ENCODE measurements around the gene HLA-B. TPM values are rescaled to one million over a fixed set of nuclear protein-coding genes. Genes with fewer than 3 reads are reported as not detected.
A peak's percentile ranks its signal among the peaks of the same experiment; 100 is the strongest.

Gene HLA-B
- total and polyA plus RNA-seq, 2 of the 8 experiments (the other 6 are each of a cell fraction or from before 2014, with no cell fraction given), result 154 to 233 TPM

DNA sequence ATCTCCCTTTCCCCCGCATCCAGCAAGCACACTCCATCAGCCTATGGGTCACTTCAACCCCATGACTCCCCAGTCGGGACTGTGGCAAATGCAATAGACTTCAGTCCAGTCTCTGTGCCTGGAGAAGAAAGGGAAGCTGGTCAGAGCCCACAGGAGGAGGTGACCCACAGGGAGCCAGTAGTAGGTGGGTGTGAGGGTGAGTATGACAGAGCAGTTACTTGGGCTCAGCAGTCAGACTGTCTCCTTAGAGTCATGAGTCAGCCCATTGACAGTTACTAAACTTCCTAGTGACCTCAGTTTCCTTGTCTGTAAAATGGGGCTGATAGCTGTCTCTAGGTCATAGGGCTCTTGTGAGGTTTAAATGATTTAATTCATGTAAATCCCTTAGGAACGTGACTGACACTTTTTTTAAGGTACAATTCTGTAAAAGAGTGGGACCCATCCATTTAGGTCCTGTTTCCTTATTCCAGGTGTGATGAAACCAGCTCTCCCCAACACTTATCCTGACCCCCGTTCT, 51.2 kb downstream of the HLA-B start:
- peaks cover 8% of the 10 kb centered on the region; the same call in 1 of the 2 replicates for H3K23me2 ChIP-seq (ENCODE audit: low read depth, low read length)
- no peak overlapping the region for H2AK5ac ChIP-seq (ENCODE audit: low read depth, low read length)
- H3K4me3 ChIP-seq (ENCODE audit: extremely low read depth in 1 of 4, insufficient read depth in 2 of 4, low read depth in 3 of 4, low read length in 4 of 4), result no peak overlapping the region
- H3K4me1 ChIP-seq (replicated peaks in 1 of 4; ENCODE audit: control insufficient read depth in 3 of 4, insufficient read depth in 4 of 4, low read length in 3 of 4), result peaks cover 0 to 2% (median 0%) of the 10 kb centered on the region in 4 experiments; a peak in 3 of 7 replicates
- CTCF ChIA-PET (ENCODE audit: partially characterized antibody), result no interaction called here
- no peak overlapping the region for H3K56ac ChIP-seq (replicated peaks; ENCODE audit: insufficient read length, low read depth, low read length)
- H2BK5ac ChIP-seq (ENCODE audit: low read depth, low read length), result no peak overlapping the region
- H3K14ac ChIP-seq (ENCODE audit: insufficient read length), result no peak overlapping the region
- no peak overlapping the region for H3K23ac ChIP-seq (ENCODE audit: insufficient read length)
- H2BK15ac ChIP-seq (ENCODE audit: low read length), result 0 out of 2 replicates have a peak overlapping the region, but pooled peaks have one; percentile 65
- H3K9me3 ChIP-seq (ENCODE audit: insufficient read depth in 2 of 2, low read depth in 1 of 2, low read length in 1 of 2), result no peaks in the 10 kb centered on the region
- no peak overlapping the region for H2BK120ac ChIP-seq (replicated peaks; ENCODE audit: low read depth, low read length)
- H2AFZ ChIP-seq (ENCODE audit: low read length), result no peak overlapping the region
- H3K27me3 ChIP-seq (replicated peaks in 1 of 4; ENCODE audit: control insufficient read depth in 3 of 4, extremely low read depth in 1 of 4, insufficient read depth in 3 of 4, low read length in 3 of 4), result peaks cover 0 to 7% (median 4%) of the 10 kb centered on the region in 4 experiments; a peak in 4 of 7 replicates
- no peak overlapping the region for H3K18ac ChIP-seq (ENCODE audit: extremely low read depth, low read length)
- H4K5ac ChIP-seq (ENCODE audit: insufficient read length, low read depth, low read length), result no peak overlapping the region
- H4K20me1 ChIP-seq (replicated peaks in 1 of 2; ENCODE audit: control insufficient read depth in 1 of 2, insufficient read depth in 2 of 2, low read length in 2 of 2), result no peaks in the 10 kb centered on the region
- H3K4ac ChIP-seq (replicated peaks; ENCODE audit: insufficient read length, low read depth, low read length), result no peak overlapping the region
- H2BK12ac ChIP-seq (ENCODE audit: low read depth, low read length), result no peak overlapping the region
- H4K8ac ChIP-seq (ENCODE audit: extremely low read depth, insufficient read depth, low read length), result no peak overlapping the region
- no peak overlapping the region for H3K27ac ChIP-seq (ENCODE audit: low read depth, low read length)
- H3K4me2 ChIP-seq (ENCODE audit: insufficient read depth in 1 of 2, low read depth in 2 of 2, low read length in 2 of 2), result no peak overlapping the region
- no peaks in the 10 kb centered on the region for H3K79me2 ChIP-seq (ENCODE audit: control insufficient read depth in 1 of 2, insufficient read depth in 2 of 2, low read length in 2 of 2)
- H3K36me3 ChIP-seq (ENCODE audit: control insufficient read depth in 2 of 4, insufficient read depth in 4 of 4, low read length in 3 of 4), result no peaks in the 10 kb centered on the region
- POLR2A ChIA-PET (ENCODE audit: partially characterized antibody), result no interaction called here
- H3K79me1 ChIP-seq (ENCODE audit: low read depth, low read length), result no peaks in the 10 kb centered on the region
- FAIRE-seq, result no peak
- no peak overlapping the region for H2BK20ac ChIP-seq (ENCODE audit: low read length)
- no peak overlapping the region for H4K91ac ChIP-seq (replicated peaks; ENCODE audit: insufficient read length, low read length)
- DNase-seq (ENCODE audit: low read depth in 1 of 2, low spot score in 2 of 2), result no peak
- WGBS, 2 experiments (ENCODE audit: extremely low coverage in 1 of 2, insufficient coverage in 1 of 2, insufficient read length in 1 of 2, insufficient replicate concordance in 2 of 2, low coverage in 1 of 2, low lambda C conversion rate in 2 of 2, missing lambda C conversion rate in 1 of 2), result 88% methylated on average over 4 of the region's 4 CpGs; no CpG with 5 or more reads in 1 of the 2 experiments
- TF ChIP-seq SIX5 (IDR thresholded peaks at IDR 0.05; ENCODE audit: low read depth, low read length) (no peak), KDM4A (IDR thresholded peaks at IDR 0.05; ENCODE audit: low read depth, low read length, severe bottlenecking) (no peak), CTBP2 (IDR thresholded peaks at IDR 0.05; ENCODE audit: borderline replicate concordance, insufficient read depth, insufficient read length, low read length) (no peak), CREB1 (IDR thresholded peaks at IDR 0.05) (no peak), EZH2 (IDR thresholded peaks at IDR 0.05; ENCODE audit: low read depth, low read length, severe bottlenecking) (no peak), SP1 (IDR thresholded peaks at IDR 0.05; ENCODE audit: low read depth, low read length) (no peak), BRCA1 (IDR thresholded peaks at IDR 0.05; ENCODE audit: low read depth, low read length) (no peak)
- no peak overlapping the region for H3K9ac ChIP-seq (replicated peaks in 1 of 4; ENCODE audit: extremely low read depth in 1 of 4, low read depth in 3 of 4, low read length in 3 of 4)
